ENCODE data around the gene ARHGEF37. TPM values are rescaled to one million over a fixed set of nuclear protein-coding genes. Genes with fewer than 3 reads are reported as not detected.
A peak's percentile ranks its signal among the peaks of the same experiment; 100 is the strongest.

ARHGEF37 gene
- total and polyA plus RNA-seq, 8 donors: 4.2 to 7.3 (median 5.2) TPM

DNA sequence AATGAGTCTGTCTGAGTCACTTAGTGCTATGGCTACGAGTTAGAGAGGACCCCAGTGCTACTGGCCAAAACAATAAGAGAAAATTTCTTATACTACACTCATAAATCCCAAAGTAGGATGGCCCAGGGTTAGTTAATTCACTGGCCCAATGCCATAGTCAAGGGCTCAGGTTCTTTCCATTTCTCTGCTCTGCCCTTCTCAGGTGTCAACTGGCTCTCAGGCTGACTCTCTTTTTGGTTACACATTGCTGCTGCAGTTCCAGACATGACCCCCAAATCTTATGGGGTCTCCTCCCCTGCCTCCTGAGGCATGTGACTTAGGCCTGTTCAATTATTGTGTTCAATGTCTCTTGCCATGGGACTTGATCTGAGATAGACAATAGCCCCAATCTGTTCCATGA lies 70.4 kb downstream of the ARHGEF37 start:
- H3K36me3 ChIP-seq: no peaks in the 10 kb centered on the region
- no peak overlapping the region for H3K4me3 ChIP-seq
- no peak overlapping the region for H3K27ac ChIP-seq
- H3K27me3 ChIP-seq: no peaks in the 10 kb centered on the region
- H3K4me1 ChIP-seq: no peaks in the 10 kb centered on the region
- H3K9me3 ChIP-seq: peaks cover 0 to 3% of the 10 kb centered on the region in 2 donors
- ATAC-seq (peak; percentile 10), DNase-seq (no peak)
- intact Hi-C loops (cut with DNase I): no loop called here
- TF ChIP-seq, protein P1, sequence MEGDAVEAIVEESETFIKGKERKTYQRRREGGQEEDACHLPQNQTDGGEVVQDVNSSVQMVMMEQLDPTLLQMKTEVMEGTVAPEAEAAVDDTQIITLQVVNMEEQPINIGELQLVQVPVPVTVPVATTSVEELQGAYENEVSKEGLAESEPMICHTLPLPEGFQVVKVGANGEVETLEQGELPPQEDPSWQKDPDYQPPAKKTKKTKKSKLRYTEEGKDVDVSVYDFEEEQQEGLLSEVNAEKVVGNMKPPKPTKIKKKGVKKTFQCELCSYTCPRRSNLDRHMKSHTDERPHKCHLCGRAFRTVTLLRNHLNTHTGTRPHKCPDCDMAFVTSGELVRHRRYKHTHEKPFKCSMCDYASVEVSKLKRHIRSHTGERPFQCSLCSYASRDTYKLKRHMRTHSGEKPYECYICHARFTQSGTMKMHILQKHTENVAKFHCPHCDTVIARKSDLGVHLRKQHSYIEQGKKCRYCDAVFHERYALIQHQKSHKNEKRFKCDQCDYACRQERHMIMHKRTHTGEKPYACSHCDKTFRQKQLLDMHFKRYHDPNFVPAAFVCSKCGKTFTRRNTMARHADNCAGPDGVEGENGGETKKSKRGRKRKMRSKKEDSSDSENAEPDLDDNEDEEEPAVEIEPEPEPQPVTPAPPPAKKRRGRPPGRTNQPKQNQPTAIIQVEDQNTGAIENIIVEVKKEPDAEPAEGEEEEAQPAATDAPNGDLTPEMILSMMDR (IDR thresholded peaks at IDR 0.05): no peak

DNA sequence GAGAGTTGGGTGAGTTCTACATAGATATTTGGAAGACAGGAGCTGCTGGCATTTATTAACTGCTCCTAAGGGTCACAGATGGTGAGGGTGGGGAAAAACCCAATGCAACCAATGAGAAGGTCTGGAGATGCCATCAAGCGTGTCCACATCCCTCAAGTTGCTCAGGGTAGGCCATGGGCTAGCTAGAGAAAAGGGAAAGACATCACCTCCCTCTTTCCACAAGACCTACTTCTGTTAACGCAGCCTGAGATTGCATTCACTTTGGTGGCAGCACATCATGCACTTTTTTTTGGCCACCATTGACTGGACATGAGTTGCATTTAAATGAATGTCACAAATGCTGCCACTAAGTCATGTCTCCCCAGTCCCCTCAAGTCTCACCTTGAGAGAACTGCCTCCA lies 71.4 kb downstream of the ARHGEF37 start:
- peaks cover 0 to 8% of the 10 kb centered on the region in 2 donors for H3K9me3 ChIP-seq
- TF ChIP-seq, protein P1 (IDR thresholded peaks at IDR 0.05): no peak
- intact Hi-C loops (cut with DNase I): no loop called here

DNA sequence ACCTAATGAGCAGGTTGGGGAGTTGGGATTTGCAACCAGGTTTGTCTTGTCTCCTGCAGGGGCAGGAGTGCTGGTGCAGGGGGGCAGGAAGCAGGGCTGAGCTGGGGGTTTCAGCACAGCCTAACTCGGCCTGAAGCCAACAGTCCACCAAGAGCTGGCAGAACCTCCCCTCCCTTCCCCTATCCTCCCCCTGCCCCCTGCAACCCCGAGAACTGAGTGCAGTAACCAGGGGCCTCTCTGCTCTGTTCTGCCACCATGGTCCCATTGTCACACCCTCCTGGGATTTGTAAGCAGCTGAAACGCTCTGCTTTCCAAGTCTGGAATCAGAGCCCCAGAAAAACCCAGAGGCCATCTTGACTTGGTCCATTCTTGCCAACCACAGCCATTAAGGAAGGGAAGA lies 72.9 kb downstream of the ARHGEF37 start:
- Histone ChIP-seq H3K27me3 (no peaks in the 10 kb centered on the region), H3K4me3 (no peak overlapping the region), H3K36me3 (no peaks in the 10 kb centered on the region), H3K9me3 (peaks cover 0 to 8% of the 10 kb centered on the region in 2 donors), H3K4me1 (no peaks in the 10 kb centered on the region), H3K27ac (no peak overlapping the region)
- DNase-seq (no peak), ATAC-seq (no peak)
- intact Hi-C loops (cut with DNase I): no loop called here
- TF ChIP-seq, protein P1 (IDR thresholded peaks at IDR 0.05): no peak

More for the DNA sequence above, 71.4 kb downstream of the ARHGEF37 start:
- H3K27ac ChIP-seq: no peak overlapping the region
- no peaks in the 10 kb centered on the region for H3K36me3 ChIP-seq
- DNase-seq (no peak), ATAC-seq (no peak)
- H3K4me3 ChIP-seq: no peak overlapping the region
- no peaks in the 10 kb centered on the region for H3K4me1 ChIP-seq
- H3K27me3 ChIP-seq: no peaks in the 10 kb centered on the region

DNA sequence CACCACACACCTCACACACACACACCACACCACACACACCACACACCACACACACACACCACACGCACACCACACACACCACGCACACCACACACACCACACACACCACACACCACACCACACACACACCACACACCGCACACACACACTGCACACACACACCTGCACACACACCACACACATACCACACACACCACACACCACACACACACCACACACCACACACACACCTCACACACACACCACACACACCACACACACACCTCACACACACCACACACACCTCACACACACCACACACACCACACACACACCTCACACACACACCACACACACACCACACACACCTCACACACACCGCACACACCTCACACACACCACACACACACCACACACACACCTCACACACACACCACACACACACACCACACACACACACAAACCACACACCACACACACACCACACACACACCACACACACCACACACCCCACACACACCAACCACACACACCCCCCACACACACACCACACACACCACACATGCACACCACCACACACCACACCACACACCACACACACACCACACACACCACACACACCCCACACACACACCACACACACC lies 73.7 kb downstream of the ARHGEF37 start:
- Histone ChIP-seq H3K27me3 (no peaks in the 10 kb centered on the region), H3K4me3 (no peak overlapping the region), H3K9me3 (peaks cover 0 to 8% of the 10 kb centered on the region in 2 donors), H3K4me1 (no peaks in the 10 kb centered on the region), H3K36me3 (no peaks in the 10 kb centered on the region), H3K27ac (no peak overlapping the region)
- intact Hi-C loops (cut with DNase I): no loop called here
- TF ChIP-seq, protein P1 (IDR thresholded peaks at IDR 0.05): no peak
- ATAC-seq: no peak
- DNase-seq: no peak

DNA sequence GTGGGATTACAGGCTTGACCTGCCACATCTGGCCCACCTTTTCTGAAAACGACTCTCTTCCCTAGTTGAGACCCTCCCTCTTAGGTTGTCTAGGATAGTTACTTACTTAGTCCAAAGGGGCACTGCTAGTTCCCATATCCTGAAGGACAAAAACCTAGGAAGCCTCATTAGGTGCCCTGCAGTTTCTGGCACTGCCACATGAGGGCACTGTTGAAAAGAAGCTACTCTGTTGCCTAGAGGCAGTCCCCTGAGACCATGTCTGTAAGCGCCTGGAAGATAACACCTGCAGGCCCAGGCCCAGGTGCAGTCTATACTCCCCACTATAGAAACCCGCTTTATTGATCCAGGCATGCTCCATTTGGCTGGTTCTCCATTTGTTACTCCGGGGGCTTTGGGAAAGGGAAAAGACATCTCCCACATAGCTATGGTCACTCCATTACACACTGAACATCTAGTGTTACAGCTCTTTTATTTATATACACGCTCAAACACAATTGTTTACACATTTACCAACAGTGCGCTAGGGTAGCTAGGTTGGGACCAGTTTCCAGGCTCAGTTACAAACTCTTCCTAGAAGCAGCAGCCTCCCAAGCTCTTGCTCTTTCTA lies 75.4 kb downstream of the ARHGEF37 start:
- intact Hi-C loops (cut with DNase I): no loop called here
- no peak overlapping the region for H3K27ac ChIP-seq
- TF ChIP-seq, protein P1 (IDR thresholded peaks at IDR 0.05): peak; percentile 57 to 59
- H3K4me3 ChIP-seq: no peak overlapping the region
- H3K36me3 ChIP-seq: no peaks in the 10 kb centered on the region
- no peaks in the 10 kb centered on the region for H3K4me1 ChIP-seq
- ATAC-seq: peak; percentile 73
- H3K27me3 ChIP-seq: no peaks in the 10 kb centered on the region
- no peak for DNase-seq
- peaks cover 0 to 8% of the 10 kb centered on the region in 2 donors for H3K9me3 ChIP-seq
